IPS-18c (cell line): Measurements from ENCODE around the gene BCL7B.
"Not testable (repeated sequence)": the region's sequence is repeated elsewhere in the genome, so short reads cannot be mapped to it uniquely, and the experiment has no call there.

ENCODE experiments used
- H3K4me3 ChIP-seq: 2 replicates; pipeline ENCODE4 v1.7.0; 2013; ENCODE audit warnings: low read depth, mild to moderate bottlenecking, low read length, moderate library complexity; ENCODE audit not compliant: insufficient read depth
- H3K9me3 ChIP-seq: one replicate; pipeline ENCODE4 v1.6.1; 2013; ENCODE audit warnings: mild to moderate bottlenecking, low read length, moderate library complexity; ENCODE audit not compliant: control insufficient read depth, insufficient read depth

BCL7B gene

DNA sequence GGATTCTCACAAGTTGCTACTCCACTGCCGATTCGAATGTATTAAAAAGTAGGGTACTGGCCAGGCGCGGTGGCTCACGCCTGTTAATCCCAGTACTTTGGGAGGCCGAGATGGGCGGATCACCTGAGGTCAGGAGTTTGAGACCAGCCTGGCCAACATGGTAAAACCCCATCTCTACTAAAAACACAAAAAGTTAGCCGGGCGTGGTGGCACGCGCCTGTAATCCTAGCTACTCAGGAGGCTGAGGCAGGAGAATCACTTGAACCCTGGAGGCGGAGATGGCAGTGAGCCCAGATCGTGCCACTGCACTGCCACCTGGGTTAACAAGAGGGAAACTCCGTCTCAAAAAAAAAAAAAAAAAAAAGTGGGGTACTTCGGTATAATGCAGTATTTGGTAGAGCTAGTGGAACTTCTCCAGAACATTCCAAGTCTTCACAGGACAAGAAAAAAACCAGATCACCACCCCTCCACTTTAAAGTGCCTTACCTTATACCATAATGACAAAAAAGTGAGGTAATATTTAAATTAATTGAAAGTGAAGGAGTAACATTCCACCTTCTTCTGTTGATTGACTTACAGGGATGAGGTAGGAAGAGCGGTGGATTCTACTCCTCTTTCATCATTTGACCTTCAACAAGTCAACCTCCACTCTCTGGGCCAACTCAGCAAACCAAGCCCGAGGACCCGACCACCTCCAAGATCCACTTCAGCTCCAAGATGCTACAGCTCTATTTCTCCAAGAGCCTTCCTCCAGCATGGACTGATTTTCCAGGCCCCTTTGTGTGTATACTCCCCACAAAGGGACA, 37.4 kb downstream of the BCL7B start:
- H3K9me3 ChIP-seq, result no peaks in the 10 kb centered on the region
- H3K4me3 ChIP-seq, result peak overlapping the region; percentile 77

DNA sequence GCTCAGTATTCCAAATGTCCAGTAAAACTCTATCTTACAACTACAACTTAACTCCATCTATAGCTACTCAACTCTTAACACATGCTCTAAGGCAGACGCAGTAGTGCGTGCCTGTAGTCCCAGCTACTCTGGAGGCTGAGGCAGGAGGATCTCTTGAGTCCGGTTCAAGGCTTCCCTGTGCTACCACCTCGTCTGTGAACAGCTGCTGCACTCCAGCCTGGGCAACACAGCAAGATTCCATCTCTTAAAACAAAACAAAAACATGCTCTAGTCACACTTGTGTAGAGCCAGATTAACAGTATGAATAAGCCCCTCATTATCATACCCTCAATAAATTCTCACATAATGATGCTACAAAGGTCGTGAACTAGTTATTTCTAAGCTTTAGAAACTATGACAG, 39.0 kb downstream of the BCL7B start:
- Histone ChIP-seq H3K9me3 (no peaks in the 10 kb centered on the region), H3K4me3 (no peak overlapping the region)

DNA sequence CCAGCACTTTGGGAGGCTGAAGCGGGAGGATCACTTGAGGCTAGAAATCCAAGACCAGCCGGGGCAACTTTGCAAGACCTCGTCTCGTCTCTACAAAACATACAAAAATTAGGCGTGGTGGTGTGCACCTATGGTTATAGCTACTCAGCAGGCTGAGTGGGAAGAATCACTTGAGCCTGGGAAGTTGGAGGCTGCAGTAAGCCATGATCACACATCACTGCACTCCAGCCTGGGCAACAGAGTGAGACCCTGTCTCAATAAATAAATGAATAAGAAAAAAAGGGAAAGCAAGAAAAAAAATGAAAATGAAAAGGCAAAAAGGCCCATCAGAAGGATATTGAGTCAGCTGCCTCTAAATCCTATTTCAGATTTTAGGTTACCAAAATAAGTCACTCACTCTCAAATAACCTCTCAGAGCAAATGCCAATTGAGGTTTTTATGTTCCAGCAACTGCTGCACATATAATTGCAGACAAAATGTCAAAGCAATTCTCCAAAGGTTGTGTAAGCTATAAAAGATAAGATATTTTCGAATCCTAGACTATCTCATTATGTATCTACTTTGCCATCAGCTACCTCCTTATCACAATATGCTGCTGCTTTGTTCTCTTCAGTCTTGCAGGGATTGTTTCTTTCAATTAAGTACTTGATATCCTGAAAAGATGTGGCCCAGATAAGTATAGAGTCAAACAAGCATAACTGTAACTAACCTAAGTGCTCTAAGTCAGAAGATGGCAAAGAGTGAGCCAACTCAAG, 40.1 kb downstream of the BCL7B start:
- no peaks in the 10 kb centered on the region for H3K9me3 ChIP-seq
- H3K4me3 ChIP-seq, result no peak overlapping the region

GRCh38 chr7:73515178-73515577, 42.3 kb downstream of the BCL7B start:
- Histone ChIP-seq H3K9me3 (no peaks in the 10 kb centered on the region), H3K4me3 (no peak overlapping the region)

DNA sequence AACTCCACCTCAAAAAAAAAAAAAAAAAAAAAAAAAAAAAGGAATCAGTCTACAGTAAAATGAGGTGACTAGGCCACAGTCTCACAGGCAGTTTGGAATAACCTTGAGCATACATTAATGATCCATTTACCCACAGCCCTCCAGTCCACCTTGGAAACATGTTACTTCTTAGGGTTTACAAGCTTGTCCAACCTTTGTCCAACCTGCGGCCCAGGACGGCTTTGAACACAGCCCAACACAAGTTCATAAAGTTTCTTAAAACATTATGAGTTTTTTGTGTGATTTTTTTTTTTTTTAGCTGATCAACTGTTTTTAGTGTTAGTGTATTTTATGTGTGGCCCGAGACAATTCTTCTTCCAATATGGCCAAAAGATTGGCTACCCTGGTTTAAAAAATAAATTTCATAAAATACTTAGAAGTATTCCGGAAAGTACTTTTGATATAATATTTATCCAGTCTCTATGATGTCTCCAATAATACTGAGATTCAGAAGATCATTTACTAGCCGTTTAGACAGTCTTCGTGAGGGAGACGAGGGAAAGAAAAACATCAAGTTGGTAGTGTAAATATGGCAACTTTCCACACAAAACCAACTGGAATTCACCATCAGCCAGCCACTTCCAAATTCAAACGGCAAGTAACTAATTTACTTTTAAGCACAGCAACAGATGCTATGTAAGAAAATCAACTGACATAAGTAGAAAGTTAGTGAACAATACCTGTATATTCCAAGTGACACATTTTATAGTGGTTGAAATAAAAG, 45.3 kb downstream of the BCL7B start:
- Histone ChIP-seq H3K9me3 (no peaks in the 10 kb centered on the region), H3K4me3 (no peak overlapping the region)

DNA sequence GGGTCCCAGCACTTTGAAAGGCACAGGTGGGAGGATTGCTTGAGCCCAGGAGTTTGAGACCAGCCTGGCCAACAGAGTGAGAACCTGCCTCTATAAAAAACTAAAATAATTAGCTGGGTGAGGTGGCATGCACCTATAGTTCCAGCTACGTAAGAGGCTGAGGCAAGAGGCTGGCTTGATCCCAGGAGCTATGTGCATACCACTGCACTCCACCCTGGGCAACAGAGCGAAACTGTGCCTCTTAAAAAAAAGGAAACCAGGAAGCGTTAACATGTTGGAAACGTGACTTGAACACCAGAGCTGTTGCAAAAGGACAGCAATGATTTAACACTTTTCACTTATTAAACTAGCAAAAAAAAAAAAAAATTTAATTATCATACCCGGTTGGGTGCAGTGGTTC, 48.0 kb downstream of the BCL7B start:
- Histone ChIP-seq H3K4me3 (no peak overlapping the region), H3K9me3 (no peaks in the 10 kb centered on the region)

GRCh38 chr7:73507556-73507955, 49.9 kb downstream of the BCL7B start:
- Histone ChIP-seq H3K4me3 (no peak overlapping the region), H3K9me3 (no peaks in the 10 kb centered on the region)

GRCh38 chr7:73504920-73505319, 52.6 kb downstream of the BCL7B start:
- no peak overlapping the region for H3K4me3 ChIP-seq
- H3K9me3 ChIP-seq, result no peaks in the 10 kb centered on the region

DNA sequence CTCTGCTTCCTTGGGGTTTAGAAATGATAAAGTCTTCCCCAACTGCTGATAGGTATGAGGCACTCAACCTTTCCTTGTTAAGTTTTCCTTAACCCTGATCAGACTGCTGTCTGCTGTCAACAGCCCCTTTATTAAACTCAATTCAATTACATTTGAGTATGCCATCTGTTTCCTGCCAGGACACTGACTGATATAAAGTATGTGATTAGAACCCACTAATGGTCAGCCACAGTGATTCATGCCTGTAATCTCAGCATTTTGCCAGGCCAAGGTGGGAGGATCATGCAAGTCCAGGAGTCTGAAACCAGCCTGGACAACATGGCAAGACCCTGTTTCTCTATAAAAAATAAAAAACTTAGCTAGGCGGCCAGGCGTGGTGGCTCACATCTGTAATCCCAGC, 53.5 kb downstream of the BCL7B start:
- H3K4me3 ChIP-seq, result no peak overlapping the region
- H3K9me3 ChIP-seq, result no peaks in the 10 kb centered on the region

DNA sequence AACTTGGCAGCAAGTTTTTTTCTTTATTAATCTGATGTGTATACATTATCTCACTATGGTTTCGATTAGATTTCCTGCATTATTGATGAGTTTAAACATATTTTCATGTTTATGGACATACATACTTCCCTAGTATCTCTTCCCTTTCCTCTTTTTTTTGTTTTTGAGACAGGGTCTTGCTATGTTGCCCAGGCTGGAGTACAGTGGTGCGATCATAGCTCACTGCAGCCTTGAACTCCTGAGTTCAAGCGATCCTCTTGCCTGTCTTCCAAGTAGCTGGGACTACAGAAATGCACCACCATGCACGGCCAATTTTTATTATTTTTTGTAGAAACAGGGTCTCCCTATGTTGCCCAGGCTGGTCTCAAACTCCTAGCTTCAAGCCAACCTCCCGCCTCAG, 54.3 kb downstream of the BCL7B start:
- Histone ChIP-seq H3K4me3 (no peak overlapping the region), H3K9me3 (no peaks in the 10 kb centered on the region)

DNA sequence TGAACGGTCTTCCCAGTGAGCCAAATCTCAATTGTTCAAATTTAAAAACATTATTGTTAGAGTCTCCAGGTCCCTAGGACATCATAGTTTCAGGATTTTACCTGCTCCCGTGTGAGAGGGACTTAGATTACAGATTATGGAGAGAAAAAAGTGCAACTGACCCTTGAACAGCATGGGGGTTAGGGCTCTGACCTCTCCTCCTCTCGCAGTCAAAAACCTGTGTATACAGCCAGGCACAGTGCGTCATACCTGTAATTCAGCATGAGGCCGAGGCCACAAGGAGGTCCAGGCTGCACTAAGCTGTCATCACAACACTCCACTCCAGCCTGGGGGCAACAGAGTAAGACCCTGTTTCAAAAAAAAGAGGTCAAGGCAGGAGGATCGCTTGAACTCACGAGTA, 60.9 kb downstream of the BCL7B start:
- H3K4me3 ChIP-seq, result no peak overlapping the region
- H3K9me3 ChIP-seq, result no peaks in the 10 kb centered on the region

DNA sequence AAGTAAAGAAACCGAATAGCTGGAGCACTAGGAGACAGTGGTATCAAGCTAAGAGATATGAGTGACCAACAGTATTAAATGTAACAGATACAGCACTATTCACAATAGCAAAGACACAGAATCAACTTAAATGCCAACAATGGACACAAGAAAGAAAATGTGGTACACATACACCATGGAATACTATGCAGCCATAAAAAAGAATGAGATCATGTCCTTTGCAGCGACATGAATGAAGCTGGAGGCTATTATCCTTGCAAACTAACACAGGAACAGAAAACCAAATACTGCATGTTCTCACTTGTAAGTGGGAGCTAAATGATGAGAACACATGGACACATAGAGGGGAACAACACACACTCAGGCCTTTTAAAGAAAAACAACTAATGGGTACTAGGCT, 62.0 kb downstream of the BCL7B start:
- not testable (repeated sequence) for H3K4me3 ChIP-seq, H3K9me3 ChIP-seq

- Histone ChIP-seq H3K9me3 (peaks cover 2% of the 10 kb centered on the region), H3K4me3 (no peak overlapping the region)
Observed at GRCh38 chr7:73489976-73490375, 67.5 kb downstream of the BCL7B start.

DNA sequence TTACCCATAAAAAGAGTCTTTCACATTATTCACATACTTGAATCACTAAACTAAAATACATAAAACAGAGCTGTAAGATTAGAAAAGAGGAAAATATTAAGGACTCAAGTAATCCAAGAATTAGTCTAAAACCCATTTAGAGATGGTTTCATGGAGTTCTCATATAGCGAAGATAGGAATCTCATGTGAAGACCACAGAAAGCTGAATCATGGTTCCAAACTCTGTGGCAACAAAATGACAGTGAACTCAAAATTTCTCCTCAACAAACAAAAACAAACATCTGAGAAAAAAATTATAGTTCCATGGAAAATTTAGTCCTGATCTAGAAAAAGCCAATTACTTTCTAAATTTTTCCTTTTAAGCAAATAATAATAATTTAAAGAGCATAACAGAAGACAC, 70.0 kb downstream of the BCL7B start:
- Histone ChIP-seq H3K4me3 (no peak overlapping the region), H3K9me3 (peaks cover 2% of the 10 kb centered on the region)
